Caco-2 (cell line): ENCODE results near the gene KCTD1. TPM values are rescaled to one million over a fixed set of nuclear protein-coding genes. Genes with fewer than 3 reads are reported as not detected.

Source experiments
- BruUV-seq: library from RNA; stranded (reverse); fragments of 400-500 nt; replicated peaks from 2 replicates; lab custom pipeline; 2021; lab: Mats Ljungman, UMichigan
- CTCF ChIA-PET: fragments of 300-600 bp; sonication (Branson Sonifier 250); formaldehyde crosslinking; loops from one replicate; lab custom pipeline; 2022; ENCODE audit warnings: antibody characterized with exemption; lab: Charles Lee
- POLR2A ChIA-PET: fragments of 300-600 bp; sonication (Branson Sonifier 250); formaldehyde crosslinking; loops from one replicate; lab custom pipeline; 2022; ENCODE audit warnings: antibody characterized with exemption; lab: Charles Lee
- DNase-seq, 2 experiments: peaks; one replicate each; pipeline versions ENCODE4 v3.0.0 to v3.0.0-alpha.2; 2020 to 2022
- H3K27me3 ChIP-seq: replicated peaks from 2 replicates; pipeline ENCODE4 v1.6.0; 2011; ENCODE audit warnings: low read length; ENCODE audit not compliant: control insufficient read depth, insufficient read depth
- H3K36me3 ChIP-seq: 2 replicates; pipeline ENCODE4 v1.5.1; 2011; ENCODE audit warnings: low read length; ENCODE audit not compliant: control insufficient read depth, insufficient read depth
- H3K4me1 ChIP-seq: fragments of 250-450 bp; sonication (Bioruptor Pico); 2 replicates; pipeline ENCODE4 v1.5.1; 2020; ENCODE audit warnings: mild to moderate bottlenecking
- H3K4me3 ChIP-seq: 2 replicates; pipeline ENCODE4 v1.5.1; 2011; ENCODE audit warnings: low read depth, mild to moderate bottlenecking, control low read depth, low read length
- H3K9me3 ChIP-seq: fragments of 250-450 bp; sonication (Bioruptor Pico); 2 replicates; pipeline ENCODE4 v1.5.1; 2020; ENCODE audit warnings: mild to moderate bottlenecking, moderate library complexity
- H3K27ac Mint-ChIP-seq: one replicate; pipeline ENCODE4 v1.8.0; 2022; ENCODE audit warnings: mixed read lengths; ENCODE audit not compliant: unreplicated experiment
- H3K27me3 Mint-ChIP-seq: one replicate; pipeline ENCODE4 v1.8.0; 2022; ENCODE audit warnings: mixed read lengths; ENCODE audit not compliant: insufficient read depth, unreplicated experiment
- H3K36me3 Mint-ChIP-seq: one replicate; pipeline ENCODE4 v1.8.0; 2022; ENCODE audit warnings: mild to moderate bottlenecking, mixed read lengths; ENCODE audit not compliant: insufficient read depth, unreplicated experiment
- H3K4me1 Mint-ChIP-seq: one replicate; pipeline ENCODE4 v1.8.0; 2022; ENCODE audit warnings: low read depth, mixed read lengths; ENCODE audit not compliant: unreplicated experiment
- H3K4me3 Mint-ChIP-seq: one replicate; pipeline ENCODE4 v1.8.0; 2022; ENCODE audit warnings: mild to moderate bottlenecking, moderate library complexity, mixed read lengths; ENCODE audit not compliant: unreplicated experiment
- H3K9me3 Mint-ChIP-seq: one replicate; pipeline ENCODE4 v1.8.0; 2022; ENCODE audit warnings: mixed read lengths; ENCODE audit not compliant: unreplicated experiment
- intact Hi-C: fragments of 100-400 bp; cut with micrococcal nuclease; formaldehyde crosslinking; loops from one replicate; pipeline ENCODE4 v1.10.0; 2022; ENCODE audit not compliant: unreplicated experiment
- total RNA-seq: library from RNA; stranded (reverse); gene quantifications from 2 replicates; pipeline ENCODE4 v1.2.3, GENCODE V29; 2022
- TF ChIP-seq, protein P1 (sequence below), 2 experiments: fragments of 200-600 bp in 1 of 2; IDR thresholded peaks; 1 replicate in 1 of 2; 2 replicates in 1 of 2; pipeline versions ENCODE4 v1.5.1 to v1.8.0; 2011 to 2022; ENCODE audit warnings: antibody characterized with exemption in 1 of 2, control low read depth in 1 of 2, inconsistent platforms in 1 of 2, low read depth in 1 of 2, low read length in 1 of 2, mild to moderate bottlenecking in 1 of 2, moderate library complexity in 1 of 2; ENCODE audit not compliant: insufficient read depth in 1 of 2, severe bottlenecking in 1 of 2, unreplicated experiment in 1 of 2

KCTD1 gene
- total RNA-seq, 1 experiment from 2014 or later, result 5.7 TPM

DNA sequence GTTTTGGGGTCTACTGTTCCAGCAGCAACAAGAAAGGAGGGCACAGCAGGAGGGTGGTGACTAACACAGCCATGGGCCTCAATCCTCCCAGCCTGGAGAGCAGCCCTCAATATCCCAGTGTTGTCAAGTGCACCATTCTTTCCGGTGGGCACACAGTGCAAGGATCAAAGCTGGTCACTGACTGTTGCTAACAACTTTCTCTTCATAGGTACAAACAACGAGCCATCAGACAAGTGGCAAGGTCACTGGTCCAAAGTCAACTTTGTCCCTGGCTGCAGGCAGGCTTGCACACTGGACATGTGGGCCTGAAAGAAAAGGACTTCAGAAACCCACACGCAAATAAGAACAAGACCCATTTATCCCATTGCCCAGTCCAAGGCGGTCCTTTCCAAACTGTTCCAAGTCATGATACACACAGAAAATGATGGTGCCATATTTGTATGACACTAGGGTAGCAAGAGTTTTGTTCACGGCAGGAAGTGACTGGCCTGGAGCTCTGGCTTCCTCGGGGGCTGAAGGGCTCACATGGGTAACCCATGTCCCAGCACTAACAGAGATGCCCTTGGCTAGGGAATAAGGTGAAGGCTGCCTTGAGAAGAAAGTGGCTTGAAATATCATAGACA, 57.0 kb downstream of the KCTD1 start:
- BruUV-seq, result no TSS peak
- Histone ChIP-seq H3K36me3 (no peaks in the 10 kb centered on the region), H3K4me1 (no peaks in the 10 kb centered on the region), H3K27me3 (no peaks in the 10 kb centered on the region), H3K4me3 (no peak overlapping the region), H3K9me3 (no peaks in the 10 kb centered on the region)
- Mint-ChIP-seq H3K4me1 (no peaks in the 10 kb centered on the region), H3K27ac (no peak overlapping the region), H3K4me3 (no peak overlapping the region), H3K27me3 (no peaks in the 10 kb centered on the region), H3K9me3 (no peaks in the 10 kb centered on the region), H3K36me3 (no peaks in the 10 kb centered on the region)
- POLR2A ChIA-PET, result no interaction called here
- CTCF ChIA-PET, result no interaction called here
- DNase-seq, result no peak
- TF ChIP-seq, protein P1, sequence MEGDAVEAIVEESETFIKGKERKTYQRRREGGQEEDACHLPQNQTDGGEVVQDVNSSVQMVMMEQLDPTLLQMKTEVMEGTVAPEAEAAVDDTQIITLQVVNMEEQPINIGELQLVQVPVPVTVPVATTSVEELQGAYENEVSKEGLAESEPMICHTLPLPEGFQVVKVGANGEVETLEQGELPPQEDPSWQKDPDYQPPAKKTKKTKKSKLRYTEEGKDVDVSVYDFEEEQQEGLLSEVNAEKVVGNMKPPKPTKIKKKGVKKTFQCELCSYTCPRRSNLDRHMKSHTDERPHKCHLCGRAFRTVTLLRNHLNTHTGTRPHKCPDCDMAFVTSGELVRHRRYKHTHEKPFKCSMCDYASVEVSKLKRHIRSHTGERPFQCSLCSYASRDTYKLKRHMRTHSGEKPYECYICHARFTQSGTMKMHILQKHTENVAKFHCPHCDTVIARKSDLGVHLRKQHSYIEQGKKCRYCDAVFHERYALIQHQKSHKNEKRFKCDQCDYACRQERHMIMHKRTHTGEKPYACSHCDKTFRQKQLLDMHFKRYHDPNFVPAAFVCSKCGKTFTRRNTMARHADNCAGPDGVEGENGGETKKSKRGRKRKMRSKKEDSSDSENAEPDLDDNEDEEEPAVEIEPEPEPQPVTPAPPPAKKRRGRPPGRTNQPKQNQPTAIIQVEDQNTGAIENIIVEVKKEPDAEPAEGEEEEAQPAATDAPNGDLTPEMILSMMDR (IDR thresholded peaks at IDR 0.05; ENCODE audit: insufficient read depth in 1 of 2, low read depth in 1 of 2, low read length in 1 of 2, severe bottlenecking in 1 of 2, unreplicated experiment in 1 of 2), result no peak
- intact Hi-C loops, result no loop called here

DNA sequence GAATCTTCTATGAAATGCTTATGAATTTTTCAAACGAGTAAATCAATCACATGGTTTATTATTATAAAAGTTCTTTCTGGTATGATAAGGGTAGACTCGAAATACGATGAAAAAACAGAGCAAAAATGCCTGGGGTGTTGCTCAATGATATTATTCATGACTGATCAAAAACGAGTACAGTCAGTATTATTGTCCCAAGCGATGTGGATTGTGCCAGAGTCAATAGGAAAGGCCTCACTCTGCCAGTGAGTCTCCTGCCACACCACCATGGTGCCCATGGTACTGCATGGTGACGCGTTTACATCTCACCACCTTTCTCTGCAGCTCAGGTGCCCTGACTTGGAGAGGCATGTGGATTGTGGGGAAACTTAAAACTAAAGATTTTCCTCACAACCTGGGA, 58.5 kb downstream of the KCTD1 start:
- no peak for DNase-seq
- Histone ChIP-seq H3K4me1 (no peaks in the 10 kb centered on the region), H3K9me3 (no peaks in the 10 kb centered on the region), H3K36me3 (no peaks in the 10 kb centered on the region), H3K4me3 (no peak overlapping the region), H3K27me3 (no peaks in the 10 kb centered on the region)
- no TSS peak for BruUV-seq
- no peaks in the 10 kb centered on the region for H3K27me3 Mint-ChIP-seq
- H3K4me1 Mint-ChIP-seq, result peaks cover under 1% of the 10 kb centered on the region
- TF ChIP-seq, protein P1 (IDR thresholded peaks at IDR 0.05; ENCODE audit: insufficient read depth in 1 of 2, low read depth in 1 of 2, low read length in 1 of 2, severe bottlenecking in 1 of 2, unreplicated experiment in 1 of 2), result no peak
- ChIA-PET POLR2A (no interaction called here), CTCF (no interaction called here)
- intact Hi-C loops, result no loop called here
- H3K36me3 Mint-ChIP-seq, result no peaks in the 10 kb centered on the region
- H3K4me3 Mint-ChIP-seq, result no peak overlapping the region
- H3K27ac Mint-ChIP-seq, result no peak overlapping the region
- no peaks in the 10 kb centered on the region for H3K9me3 Mint-ChIP-seq

DNA sequence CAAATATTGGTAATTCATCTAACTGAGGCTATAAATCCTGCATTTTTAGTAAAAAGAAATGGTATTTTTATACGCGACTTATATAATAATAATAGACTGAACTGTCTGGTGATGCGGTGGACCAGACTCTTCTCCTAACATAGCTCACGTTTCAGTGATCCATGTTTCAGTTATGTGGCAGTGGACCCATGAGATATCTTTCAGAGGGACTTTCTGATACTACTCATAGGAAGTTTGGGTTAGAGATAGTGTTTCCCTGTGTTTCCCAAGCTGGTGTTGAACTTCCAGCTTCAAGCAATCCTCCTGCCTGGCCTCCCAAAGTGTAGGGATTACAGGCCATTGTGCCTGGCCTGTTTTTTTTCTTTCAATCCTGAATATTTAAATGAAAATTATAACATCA, 59.2 kb downstream of the KCTD1 start:
- Mint-ChIP-seq H3K36me3 (no peaks in the 10 kb centered on the region), H3K4me1 (peaks cover 6% of the 10 kb centered on the region), H3K9me3 (no peaks in the 10 kb centered on the region), H3K27ac (no peak overlapping the region), H3K4me3 (no peak overlapping the region), H3K27me3 (no peaks in the 10 kb centered on the region)
- Histone ChIP-seq H3K4me1 (no peaks in the 10 kb centered on the region), H3K4me3 (no peak overlapping the region), H3K36me3 (no peaks in the 10 kb centered on the region), H3K9me3 (no peaks in the 10 kb centered on the region), H3K27me3 (no peaks in the 10 kb centered on the region)
- no TSS peak for BruUV-seq
- DNase-seq, result no peak
- CTCF ChIA-PET, result no interaction called here
- TF ChIP-seq, protein P1 (IDR thresholded peaks at IDR 0.05; ENCODE audit: insufficient read depth in 1 of 2, low read depth in 1 of 2, low read length in 1 of 2, severe bottlenecking in 1 of 2, unreplicated experiment in 1 of 2), result no peak
- intact Hi-C loops, result no loop called here
- POLR2A ChIA-PET, result no interaction called here
